ENCODE results near the gene PELO.

DNA sequence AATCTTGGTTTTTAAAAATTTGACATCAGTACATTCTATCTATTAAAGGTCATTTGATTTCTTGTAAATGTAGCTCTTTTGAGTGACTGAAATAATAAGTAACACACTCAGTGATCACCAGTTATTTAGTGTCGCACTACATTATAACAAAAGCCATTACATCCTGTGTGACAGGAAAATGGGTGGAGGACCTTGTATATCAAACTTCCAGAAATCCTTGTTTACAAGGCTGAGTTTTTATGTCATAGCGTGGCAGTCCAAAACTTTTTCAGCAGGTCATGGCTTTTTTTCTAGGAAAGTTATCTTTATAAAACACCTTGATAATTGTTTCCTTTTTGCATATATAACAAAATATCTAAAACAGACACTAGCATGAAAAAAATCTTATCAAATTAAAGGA lies 14.4 kb upstream of the PELO start:
- TF ChIP-seq POLR2A (IDR thresholded peaks at IDR 0.05): no peak
- TF ChIP-seq, protein P1, sequence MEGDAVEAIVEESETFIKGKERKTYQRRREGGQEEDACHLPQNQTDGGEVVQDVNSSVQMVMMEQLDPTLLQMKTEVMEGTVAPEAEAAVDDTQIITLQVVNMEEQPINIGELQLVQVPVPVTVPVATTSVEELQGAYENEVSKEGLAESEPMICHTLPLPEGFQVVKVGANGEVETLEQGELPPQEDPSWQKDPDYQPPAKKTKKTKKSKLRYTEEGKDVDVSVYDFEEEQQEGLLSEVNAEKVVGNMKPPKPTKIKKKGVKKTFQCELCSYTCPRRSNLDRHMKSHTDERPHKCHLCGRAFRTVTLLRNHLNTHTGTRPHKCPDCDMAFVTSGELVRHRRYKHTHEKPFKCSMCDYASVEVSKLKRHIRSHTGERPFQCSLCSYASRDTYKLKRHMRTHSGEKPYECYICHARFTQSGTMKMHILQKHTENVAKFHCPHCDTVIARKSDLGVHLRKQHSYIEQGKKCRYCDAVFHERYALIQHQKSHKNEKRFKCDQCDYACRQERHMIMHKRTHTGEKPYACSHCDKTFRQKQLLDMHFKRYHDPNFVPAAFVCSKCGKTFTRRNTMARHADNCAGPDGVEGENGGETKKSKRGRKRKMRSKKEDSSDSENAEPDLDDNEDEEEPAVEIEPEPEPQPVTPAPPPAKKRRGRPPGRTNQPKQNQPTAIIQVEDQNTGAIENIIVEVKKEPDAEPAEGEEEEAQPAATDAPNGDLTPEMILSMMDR (IDR thresholded peaks at IDR 0.05): no peak
